Right atrium auricular region (tissue), 2 donors: ENCODE data around the gene DIRAS2. TPM values are rescaled to one million over a fixed set of nuclear protein-coding genes. Genes with fewer than 3 reads are reported as not detected.

ENCODE experiments used
- DNase-seq: peaks from one replicate; pipeline ENCODE4 v3.0.0-alpha.2; 2019; ENCODE audit warnings: low spot score
- H3K27ac ChIP-seq, 2 donors: fragments of 200-600 bp; sonication (generic); 1 replicate in 1 of 2; 2 replicates in 1 of 2; pipeline ENCODE4 v1.5.1; 2016 to 2019
- H3K27me3 ChIP-seq, 2 donors: fragments of 200-600 bp; sonication (generic); one replicate each; pipeline versions ENCODE4 v1.5.1 to v1.6.0; 2017 to 2019
- H3K36me3 ChIP-seq: fragments of 200-600 bp; sonication (generic); one replicate; pipeline ENCODE4 v1.5.1; 2016
- H3K4me1 ChIP-seq, 2 donors: fragments of 200-600 bp; sonication (generic); one replicate each; pipeline versions ENCODE4 v1.5.1 to v1.6.0; 2017 to 2019
- H3K4me3 ChIP-seq, 2 donors: fragments of 200-600 bp; sonication (generic); 1 replicate in 1 of 2; 2 replicates in 1 of 2; pipeline ENCODE4 v1.5.1; 2017 to 2019; ENCODE audit warnings: mild to moderate bottlenecking in 1 of 2, moderate library complexity in 1 of 2
- H3K9me3 ChIP-seq, 2 donors: fragments of 200-600 bp; sonication (generic); one replicate each; pipeline ENCODE4 v1.5.1; 2019
- CTCF ChIP-seq, 2 donors: fragments of 200-600 bp; sonication (generic); IDR thresholded peaks; one replicate each; pipeline ENCODE4 v1.5.1; 2019; ENCODE audit warnings: antibody characterized with exemption in 2 of 2
- total RNA-seq, 2 donors: library from RNA; depleted of rRNA; stranded (reverse); fragments of >200 nt; gene quantifications; one replicate each; pipeline ENCODE4 v1.1.0, GENCODE V29; 2016

Gene DIRAS2
- total RNA-seq, 2 donors from 2014 or later = 0.16 TPM; not detected in 1

- H3K27ac ChIP-seq = no peak overlapping the region
- DNase-seq = no peak
- H3K4me1 ChIP-seq = no peaks in the 10 kb centered on the region
- TF ChIP-seq CTCF (IDR thresholded peaks at IDR 0.05) = no peak
- H3K27me3 ChIP-seq = no peaks in the 10 kb centered on the region
- H3K36me3 ChIP-seq = no peaks in the 10 kb centered on the region
- H3K4me3 ChIP-seq = no peak overlapping the region
- no peaks in the 10 kb centered on the region for H3K9me3 ChIP-seq
Measured at GRCh38 chr9:90632647-90633207, 9.9 kb downstream of the DIRAS2 start.

GRCh38 chr9:90631964-90632363 lies 10.7 kb downstream of the DIRAS2 start:
- Histone ChIP-seq H3K36me3 (no peaks in the 10 kb centered on the region), H3K27ac (no peak overlapping the region), H3K4me3 (no peak overlapping the region), H3K4me1 (no peaks in the 10 kb centered on the region), H3K27me3 (no peaks in the 10 kb centered on the region), H3K9me3 (no peaks in the 10 kb centered on the region)
- no peak for DNase-seq
- no peak for TF ChIP-seq CTCF (IDR thresholded peaks at IDR 0.05)

GRCh38 chr9:90629991-90630390 lies 12.6 kb downstream of the DIRAS2 start:
- TF ChIP-seq CTCF (IDR thresholded peaks at IDR 0.05) = no peak
- H3K4me1 ChIP-seq = no peaks in the 10 kb centered on the region
- H3K36me3 ChIP-seq = no peaks in the 10 kb centered on the region
- H3K27me3 ChIP-seq = no peaks in the 10 kb centered on the region
- DNase-seq = no peak
- H3K4me3 ChIP-seq = no peak overlapping the region
- H3K27ac ChIP-seq = no peak overlapping the region
- H3K9me3 ChIP-seq = no peaks in the 10 kb centered on the region

GRCh38 chr9:90629354-90629753 lies 13.3 kb downstream of the DIRAS2 start:
- no peak for DNase-seq
- Histone ChIP-seq H3K4me1 (no peaks in the 10 kb centered on the region), H3K36me3 (no peaks in the 10 kb centered on the region), H3K9me3 (no peaks in the 10 kb centered on the region), H3K27me3 (no peaks in the 10 kb centered on the region), H3K4me3 (no peak overlapping the region), H3K27ac (no peak overlapping the region)
- no peak for TF ChIP-seq CTCF (IDR thresholded peaks at IDR 0.05)

GRCh38 chr9:90616806-90617205 lies 25.8 kb downstream of the DIRAS2 start:
- no peak for DNase-seq
- TF ChIP-seq CTCF (IDR thresholded peaks at IDR 0.05) = no peak
- no peaks in the 10 kb centered on the region for H3K36me3 ChIP-seq
- no peaks in the 10 kb centered on the region for H3K27me3 ChIP-seq
- H3K9me3 ChIP-seq = no peaks in the 10 kb centered on the region
- H3K27ac ChIP-seq = no peak overlapping the region
- H3K4me3 ChIP-seq = no peak overlapping the region
- no peaks in the 10 kb centered on the region for H3K4me1 ChIP-seq

- no peak for TF ChIP-seq CTCF (IDR thresholded peaks at IDR 0.05)
- Histone ChIP-seq H3K27ac (no peak overlapping the region), H3K36me3 (no peaks in the 10 kb centered on the region), H3K9me3 (no peaks in the 10 kb centered on the region), H3K4me3 (no peak overlapping the region), H3K27me3 (no peaks in the 10 kb centered on the region), H3K4me1 (no peaks in the 10 kb centered on the region)
- DNase-seq = no peak
Measured at GRCh38 chr9:90613502-90613901, 29.1 kb downstream of the DIRAS2 start.
